HG03342 (cell line): ENCODE data around the gene OXCT2.
"Not testable (repeated sequence)": the region's sequence is repeated elsewhere in the genome, so short reads cannot be mapped to it uniquely, and the experiment has no call there.

ENCODE experiments used
- ATAC-seq: cut with Tn5 transposase; IDR thresholded peaks from one replicate; pipeline ENCODE4 v1.9.1; 2021; ENCODE audit warnings: mild to moderate bottlenecking, moderate library complexity; ENCODE audit not compliant: unreplicated experiment

The OXCT2 gene

DNA sequence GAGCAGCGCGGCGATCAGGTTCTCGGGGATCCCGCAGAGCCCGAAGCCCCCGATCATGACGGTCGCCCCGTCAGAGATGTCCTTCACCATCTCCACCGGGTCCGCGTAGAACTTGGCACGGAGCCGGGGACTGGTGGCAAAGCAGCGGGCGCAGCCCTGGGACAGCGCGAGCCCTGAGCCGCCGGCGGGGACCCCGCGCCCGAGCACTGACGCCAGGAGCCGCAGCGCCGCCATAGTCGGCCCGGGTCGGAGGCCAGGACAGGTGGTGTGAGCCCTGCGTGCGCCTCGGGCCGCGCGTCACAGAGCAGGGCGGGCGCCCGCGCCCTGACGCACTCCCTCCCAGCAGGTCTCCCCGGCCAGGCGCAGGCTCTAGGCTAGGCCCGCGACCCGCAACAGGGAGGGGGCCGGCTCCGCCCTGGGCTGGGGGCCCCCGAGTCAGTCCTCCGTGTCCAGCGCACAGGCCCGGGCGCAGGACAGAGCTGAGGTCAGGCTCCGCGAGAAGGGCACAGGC is at the start of gene OXCT2:
OXCT2 (minus strand) TSS at position 327 of the 511 bp plus-strand sequence; CDS start at position 234, 93 bp downstream.
- ATAC-seq, result not testable (repeated sequence)

DNA sequence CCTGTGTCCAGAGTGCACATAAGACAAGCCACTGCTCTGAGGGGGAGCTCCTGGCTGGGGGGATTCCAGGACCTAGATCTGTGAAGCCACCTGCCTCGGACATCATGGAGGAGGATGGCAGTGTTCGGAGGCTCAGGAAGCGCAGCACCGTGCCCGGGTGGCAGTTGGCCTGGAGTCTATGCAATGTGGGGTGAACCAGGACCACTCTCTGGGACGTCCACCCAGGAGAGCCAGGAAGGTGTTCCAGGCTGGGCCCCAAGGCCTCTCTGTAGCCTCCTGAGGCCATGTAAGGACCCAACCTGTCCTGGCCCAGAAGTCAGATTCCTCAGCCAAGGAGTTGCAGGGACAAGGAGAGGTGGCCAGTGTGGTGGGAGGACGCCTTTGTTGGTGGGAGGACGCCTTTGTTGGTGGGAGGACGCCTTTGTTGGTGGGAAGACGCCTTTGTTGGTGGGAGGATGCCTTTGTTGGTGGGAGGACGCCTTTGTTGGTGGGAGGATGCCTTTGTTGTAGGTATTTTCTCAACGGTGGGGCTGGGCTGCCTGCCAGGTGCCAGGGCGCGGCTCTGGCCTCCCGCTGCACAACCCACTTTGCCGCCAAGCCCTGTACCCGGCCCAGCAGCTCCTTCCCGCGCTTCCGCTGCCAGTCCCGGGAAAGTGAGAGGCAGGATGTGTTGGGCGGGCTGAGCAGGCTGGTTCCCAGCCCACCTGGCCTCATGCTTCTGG is 48.1 kb upstream of the OXCT2 start:
- no peak for ATAC-seq

DNA sequence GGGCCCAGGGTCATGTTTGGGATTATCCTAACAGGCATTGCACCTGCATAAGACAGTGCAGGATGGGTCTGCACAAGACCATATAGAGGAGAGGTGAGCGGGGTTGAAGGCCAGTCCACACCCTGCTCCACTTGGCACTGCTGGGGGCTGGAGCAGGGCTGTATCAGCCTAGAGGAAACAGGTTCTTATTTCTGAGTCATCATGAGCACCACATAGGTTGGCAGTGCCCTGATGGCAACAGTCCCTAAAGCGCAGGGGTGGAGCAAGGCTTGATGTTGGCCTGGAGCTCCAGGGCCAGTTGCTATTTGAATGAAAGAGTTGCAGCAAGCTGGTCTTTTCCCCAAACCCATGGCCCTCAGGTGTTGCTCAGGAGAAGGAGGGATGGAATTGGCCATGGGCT is 47.3 kb upstream of the OXCT2 start:
- ATAC-seq, result no peak

DNA sequence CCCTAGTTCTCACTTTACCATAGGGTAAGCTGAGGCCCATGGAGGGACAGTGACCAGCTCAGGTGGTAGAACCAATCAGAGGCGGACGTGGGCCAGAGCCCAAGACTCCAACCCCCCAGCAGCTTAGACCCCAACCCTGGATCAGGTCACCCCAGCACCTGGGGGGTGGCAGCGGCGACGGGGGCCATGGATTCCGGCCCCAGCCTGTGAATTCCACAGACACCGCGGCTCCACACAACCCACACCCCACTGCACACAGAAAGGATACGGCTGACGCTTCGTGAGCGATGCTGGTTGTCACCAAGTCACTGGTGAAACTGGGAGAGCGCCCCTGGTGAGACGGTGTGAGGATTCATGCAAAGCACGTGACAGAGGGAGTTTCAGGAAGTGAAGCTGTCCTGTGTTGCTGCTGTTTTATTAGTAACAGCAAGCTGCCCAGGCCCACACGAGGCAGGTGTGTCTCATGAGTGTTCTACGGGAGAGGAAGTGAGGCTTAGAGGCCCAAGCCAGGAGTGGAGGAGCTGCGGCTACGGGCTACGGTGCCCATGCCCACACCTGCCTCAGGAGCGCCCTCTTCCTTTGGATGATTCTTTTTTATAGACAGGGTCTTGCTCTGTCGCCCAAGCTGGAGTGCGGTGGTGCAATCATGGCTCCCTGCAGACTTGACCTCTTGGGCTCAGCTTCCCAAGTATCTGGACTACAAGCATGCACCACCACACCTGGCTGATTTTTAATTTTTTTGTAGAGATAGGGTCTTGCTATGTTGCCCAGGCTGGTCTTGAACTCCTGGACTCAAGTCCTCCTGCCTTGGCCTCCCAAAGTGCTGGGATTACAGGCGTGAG is 46.2 kb upstream of the OXCT2 start:
- peak; percentile 87 for ATAC-seq

DNA sequence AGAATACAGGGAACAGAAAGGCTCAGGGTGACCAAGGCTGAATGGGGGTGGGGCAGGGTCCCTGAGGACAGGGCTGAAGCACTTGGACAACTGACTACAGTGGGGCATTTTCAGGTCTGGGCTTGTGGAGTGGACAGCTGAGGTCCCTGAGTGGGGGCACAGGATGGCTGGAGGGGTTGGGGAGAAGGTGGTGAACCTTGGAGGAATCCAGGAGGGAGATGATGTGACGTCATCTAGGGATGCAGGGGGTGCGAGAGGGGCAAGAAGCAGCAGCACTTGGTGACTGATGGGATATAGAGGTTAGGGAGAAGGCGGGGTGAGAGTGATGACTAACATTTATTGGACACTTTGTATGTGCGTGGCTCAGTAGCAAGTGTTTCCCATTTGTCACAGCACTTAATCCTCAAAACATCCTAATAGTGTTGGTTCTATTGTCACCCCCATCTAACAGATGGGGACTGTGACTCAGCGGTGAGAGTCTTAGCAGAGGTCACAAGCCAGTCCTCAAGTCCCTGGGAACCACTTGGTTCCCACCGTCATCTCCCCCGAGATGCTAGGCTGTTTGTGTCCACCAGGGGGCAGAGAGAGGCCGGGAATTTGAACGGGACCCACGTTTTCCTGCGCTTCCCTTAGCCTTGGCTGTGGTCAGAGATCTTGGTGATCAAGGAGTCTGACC is 45.4 kb upstream of the OXCT2 start:
- peak; percentile 26 for ATAC-seq

DNA sequence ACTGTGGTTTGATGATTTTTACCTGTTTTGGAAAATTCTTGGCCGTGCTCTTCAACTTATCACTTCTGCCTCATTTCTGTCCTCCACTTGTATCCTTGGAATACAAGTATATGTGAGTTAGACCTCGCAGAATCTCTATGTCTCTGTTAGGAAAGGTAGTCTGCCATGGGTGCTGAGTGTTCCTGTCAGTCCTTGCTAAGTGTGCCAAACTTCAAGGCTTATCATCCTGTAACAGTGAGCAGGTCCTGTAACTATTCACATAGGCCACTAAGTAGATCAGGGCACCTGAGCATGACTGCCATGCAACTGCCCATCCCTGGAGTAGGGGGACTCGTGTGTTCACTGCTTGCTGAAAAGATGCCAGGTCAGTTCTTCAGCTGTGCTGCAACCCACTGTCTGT is 41.8 kb upstream of the OXCT2 start:
- ATAC-seq, result no peak

DNA sequence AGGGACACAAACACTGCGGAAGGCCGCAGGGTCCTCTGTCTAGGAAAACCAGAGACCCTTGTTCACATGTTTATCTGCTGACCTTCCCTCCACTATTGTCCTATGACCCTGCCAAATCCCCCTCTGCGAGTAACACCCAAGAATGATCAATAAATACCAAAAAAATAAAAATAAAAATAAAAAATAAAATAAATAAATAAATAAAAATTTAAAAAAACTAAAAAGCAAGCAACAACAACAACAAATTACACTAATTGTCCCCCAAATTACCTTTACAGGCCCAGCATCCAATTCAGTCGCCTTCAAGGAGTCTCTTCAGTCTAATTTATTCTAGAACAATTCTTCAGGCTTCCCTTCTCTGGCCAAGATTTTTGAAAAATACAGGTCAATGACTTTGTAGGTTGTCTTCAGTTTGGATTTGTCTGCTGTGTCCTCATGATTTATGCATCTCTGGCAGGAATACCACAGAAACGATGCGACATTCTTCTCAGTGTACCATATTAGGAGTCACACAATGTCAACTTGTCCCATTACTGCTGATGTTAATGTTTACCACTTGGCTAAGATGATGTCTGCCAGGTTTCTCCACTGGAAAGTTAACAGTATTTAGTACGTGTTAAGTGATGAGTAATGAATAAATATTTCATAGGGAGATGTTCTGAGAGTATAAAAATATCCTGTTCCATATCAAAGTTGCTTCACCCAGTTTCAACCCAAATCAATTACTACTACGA is 37.8 kb upstream of the OXCT2 start:
- ATAC-seq, result no peak

DNA sequence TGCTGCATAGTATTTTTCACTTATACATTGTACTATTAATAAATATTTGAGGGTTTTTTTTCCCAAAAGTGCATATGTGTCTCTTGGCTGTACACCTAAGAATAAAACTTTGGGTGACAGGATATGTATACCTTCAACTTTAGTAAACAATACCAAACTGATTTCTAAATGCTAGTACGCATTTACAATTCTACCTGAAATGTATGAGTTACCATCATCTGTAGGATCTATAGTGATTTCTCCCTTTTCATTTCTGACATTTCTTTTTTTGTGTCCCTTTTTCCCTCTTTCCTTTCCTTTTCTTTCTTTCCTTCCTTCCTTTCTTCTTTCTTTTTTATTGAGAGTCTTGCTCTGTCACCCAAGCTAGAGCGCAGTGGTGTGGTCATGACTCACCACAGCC is 34.2 kb upstream of the OXCT2 start:
- no peak for ATAC-seq

DNA sequence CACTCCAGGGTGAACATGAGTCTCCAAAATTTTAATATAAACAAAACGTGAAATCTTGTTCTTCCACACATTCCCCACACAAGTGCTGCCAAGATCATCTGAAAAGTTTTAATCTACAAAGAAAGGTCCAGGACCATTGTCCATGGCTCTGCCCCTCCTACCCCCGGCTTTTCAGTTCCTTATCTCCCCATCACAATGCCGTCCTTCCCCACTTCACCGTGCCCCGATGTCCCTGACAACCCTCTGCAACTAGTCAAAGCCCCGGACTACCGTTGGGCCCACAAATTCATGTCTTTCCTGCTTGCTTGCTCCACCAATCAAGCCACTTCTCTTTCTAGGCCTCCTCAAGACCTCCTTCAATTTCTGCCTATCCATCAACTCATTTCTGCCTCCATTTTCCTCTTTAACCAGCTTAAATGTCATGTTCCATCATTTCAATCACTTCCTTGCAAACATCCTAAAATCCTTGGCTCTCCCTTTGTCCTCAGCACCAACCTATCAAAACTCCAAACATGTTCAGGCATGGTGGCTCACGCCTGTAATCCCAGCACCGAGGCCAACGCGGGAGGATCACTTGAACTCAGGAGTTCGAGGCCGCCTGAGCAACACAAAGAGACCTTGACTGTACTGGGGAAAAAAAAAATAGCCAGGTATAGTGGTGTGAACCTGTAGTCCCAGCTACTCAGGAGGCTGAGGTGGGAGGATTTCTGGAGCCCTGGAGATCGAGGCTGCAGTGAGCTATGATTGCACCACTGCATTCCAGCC is 31.5 kb upstream of the OXCT2 start:
- ATAC-seq, result no peak

DNA sequence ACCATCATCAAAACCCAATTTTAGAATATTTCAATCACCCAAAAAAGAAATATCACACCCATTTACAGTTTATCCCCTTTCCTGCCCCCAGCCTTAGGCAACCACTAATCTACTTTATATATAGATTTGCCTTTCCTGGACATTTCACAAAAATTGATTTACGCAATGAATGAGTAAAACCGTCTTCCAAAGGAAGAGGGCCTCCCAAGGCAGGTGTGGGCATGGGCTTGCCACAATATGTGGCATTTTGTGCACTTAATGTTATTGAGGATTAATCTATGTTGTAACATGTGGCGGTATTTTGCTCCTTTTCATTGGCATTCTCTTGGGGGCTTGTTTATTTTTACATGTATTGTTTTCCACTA is 29.3 kb upstream of the OXCT2 start:
- ATAC-seq, result no peak

DNA sequence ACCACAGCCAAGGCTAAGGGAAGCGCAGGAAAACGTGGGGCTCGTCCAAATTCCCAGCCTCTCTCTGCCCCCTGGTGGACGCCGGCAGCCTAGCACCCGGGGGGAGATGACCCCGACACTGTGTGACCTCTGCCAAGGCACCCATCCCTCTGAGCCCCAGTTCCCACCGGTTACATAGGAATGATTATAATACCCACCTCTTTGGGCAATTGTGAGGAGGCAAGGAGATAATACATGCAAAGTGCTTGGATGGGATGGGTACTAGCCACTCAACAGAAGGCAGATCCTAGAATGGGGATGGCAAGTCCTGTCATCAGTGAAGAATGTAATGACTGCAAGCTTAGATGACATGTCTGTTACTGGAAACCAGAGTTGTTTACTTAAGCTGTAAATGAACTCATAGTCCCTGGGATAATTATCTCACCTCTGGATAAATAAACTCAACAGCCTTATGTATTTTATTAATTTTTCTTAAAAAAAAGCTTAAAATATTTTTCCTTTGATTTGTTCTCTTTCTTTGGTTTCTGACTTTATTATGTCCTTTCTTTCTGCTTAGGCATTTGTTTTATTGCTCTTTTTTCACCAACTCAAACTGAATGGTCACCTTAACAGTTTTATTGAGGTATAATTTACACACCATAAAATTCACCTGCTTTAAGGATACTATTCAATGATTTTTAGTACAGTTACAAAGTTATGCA is 28.8 kb upstream of the OXCT2 start:
- ATAC-seq, result peak; percentile 53

DNA sequence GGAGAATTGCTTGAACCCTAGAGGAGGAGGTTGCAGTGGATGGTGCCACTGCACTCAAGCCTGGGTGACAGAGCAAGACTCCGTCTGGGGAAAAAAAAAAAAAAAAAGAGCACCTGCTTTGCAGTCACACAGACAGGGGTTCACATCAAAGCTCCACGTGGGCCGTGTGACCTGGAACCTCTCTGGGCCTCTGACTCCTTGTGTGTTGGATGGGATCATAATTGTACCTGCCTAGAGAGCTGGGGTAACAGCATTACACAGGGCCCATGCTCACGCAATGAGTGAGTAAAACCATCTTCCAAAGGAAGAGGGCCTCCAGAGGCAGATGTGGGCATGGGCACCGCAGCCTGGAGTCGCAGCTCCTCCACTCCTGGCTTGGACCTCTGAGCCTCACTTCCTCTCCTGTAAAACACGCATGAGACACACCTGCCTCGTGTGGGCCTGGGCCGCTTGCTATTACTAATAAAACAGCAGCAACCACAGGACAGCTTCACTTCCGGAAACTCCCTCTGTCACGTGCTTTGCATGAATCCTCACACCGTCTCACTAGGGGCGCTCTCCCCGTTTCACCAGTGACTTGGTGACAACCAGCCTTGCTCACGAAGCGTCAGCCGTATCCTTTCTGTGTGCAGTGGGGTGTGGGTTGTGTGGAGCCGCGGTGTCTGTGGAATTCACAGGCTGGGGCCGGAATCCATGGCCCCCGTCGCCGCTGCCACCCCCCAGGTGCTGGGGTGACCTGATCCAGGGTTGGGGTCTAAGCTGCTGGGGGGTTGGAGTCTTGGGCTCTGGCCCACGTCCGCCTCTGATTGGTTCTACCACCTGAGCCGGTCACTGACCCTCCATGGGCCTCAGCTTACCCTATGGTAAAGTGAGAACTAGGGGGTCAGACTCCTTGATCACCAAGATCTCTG is 28.0 kb upstream of the OXCT2 start:
- ATAC-seq, result peak; percentile 94

DNA sequence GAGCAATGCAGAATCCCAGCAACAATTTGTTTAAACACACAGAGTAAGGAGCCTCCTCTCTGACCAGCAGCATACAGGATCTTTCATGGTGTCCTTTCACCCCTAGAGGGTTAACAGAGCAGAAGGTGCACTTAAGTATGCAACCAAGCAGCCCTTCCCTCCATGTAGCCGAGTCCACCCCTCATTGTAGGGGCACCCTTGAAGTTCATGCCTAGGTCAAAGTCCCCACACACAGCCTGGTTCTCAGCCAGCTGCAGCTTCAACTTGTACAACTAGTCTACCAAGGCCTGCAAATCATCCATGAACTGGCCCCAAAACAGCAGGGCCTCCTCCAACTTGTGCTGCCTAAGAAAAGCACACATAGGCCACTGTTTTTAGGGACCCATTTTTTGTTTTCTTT is 24.5 kb upstream of the OXCT2 start:
- ATAC-seq, result no peak

DNA sequence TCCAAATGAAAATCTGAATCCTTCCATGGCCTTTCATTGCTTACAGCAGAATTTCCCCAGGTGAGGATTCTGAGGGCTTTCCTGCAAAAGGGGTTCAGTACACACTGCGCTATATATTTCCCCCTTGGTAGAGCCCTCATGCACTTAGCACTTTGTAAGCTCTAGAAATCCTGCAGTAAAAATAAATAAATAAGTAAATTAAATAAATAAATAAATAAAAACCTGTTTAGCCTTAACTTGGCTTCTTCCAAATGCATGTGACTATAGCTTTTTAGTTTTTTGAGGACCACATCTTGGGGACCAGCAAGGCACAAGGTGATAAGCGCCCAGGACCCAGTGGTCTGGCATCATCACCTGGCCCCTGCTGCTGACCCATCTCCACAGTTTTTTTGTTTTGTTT is 20.7 kb upstream of the OXCT2 start:
- ATAC-seq, result no peak

DNA sequence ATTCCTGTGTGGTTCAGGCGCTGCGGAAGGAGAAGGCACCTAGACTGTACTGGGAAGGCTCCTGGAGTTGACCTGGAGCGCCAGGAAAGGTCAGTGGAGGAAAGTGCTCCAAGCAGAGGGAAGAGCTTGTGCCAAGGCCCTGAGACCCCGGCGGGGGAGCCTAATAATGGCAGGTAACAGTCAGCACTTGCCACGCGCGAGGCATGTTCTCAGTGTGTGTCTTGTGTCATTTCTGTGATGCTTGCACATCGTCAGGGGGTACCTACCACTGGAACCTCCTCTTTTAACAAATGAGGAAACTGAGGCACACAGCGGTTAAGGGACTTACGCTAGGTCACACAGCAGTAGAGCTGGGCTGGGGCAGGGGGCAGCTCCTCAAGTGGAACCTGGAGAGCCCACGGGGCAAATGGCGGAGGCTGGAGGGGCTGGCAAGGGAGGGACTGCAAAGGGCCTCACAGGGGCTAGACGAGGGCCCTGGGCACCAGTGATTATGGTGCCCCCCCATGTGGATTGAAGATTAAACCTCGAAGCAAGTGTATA is 18.5 kb upstream of the OXCT2 start:
- ATAC-seq, result no peak

DNA sequence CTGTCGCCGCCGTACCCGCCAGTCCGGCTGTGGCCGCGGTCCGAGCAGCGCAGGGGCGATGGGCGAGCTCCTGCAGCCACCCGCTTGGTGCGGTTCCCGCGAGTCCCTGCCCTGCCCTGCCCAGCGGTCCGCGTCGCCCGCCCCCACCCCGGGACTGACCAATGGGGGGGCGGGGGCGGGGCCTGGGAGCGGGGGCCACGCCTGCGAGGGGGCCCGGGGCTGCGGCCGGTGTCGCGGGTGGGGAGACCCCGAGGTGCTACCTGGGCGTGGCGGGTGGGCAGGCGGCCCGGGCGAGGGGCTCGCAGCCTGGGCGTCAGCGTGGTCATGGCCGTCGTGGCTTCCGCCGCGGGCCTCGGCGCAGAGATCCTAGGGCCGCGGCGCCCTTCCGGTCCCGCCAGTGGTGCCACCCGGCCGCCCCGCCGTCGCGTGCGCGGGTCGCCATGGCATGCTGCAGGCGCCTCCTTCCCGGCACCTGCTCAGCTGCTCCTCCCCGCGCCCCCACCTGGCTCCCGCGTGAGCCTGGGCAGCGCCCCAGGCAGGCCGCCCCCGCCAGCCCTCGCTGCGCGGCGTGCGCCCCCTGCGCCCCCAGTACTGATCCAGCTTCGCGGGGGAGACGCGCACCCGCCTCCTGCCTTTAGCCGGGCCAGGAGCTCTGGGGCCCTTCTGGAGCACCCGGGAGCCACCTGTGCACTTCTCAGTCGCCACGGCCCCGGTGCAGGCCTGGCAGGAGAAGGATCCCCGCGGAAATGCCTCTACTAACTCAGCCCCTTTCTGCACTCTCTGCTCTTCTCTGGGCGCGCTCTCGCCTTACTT is 17.8 kb upstream of the OXCT2 start, which contains the start of gene BMP8B:
BMP8B (minus strand) TSS at position 108 of the 813 bp plus-strand sequence. CDS start 380 bp downstream, outside the sequence.
- ATAC-seq, result no peak

DNA sequence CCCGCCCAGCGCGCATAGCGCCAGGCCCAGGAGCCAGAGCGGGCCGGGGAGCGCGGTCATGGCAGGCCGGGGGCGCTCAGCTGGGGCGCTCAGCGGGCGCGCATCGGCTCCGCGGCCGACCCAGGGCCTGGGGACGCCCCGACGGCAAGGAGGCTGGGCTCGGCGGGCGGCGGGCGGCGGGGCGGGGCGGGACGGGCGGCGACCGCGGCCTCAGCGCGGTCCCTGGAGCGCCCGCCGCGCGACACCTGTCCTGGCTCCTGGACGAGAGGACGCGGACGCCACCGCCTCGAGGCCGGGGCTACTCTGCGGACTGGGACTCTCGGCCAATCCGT is 17.2 kb upstream of the OXCT2 start:
- no peak for ATAC-seq
